Activated CD4-positive, alpha-beta T cell treated with anti-CD3 and anti-CD28 coated beads, Interleukin-2, amount 10 ng/mL, durations not matched to agents 24 days and 14 days (primary cell): ENCODE data around the gene ADGRG2. TPM values are rescaled to one million over a fixed set of nuclear protein-coding genes. Genes with fewer than 3 reads are reported as not detected.
"Not testable (repeated sequence)": the region's sequence is repeated elsewhere in the genome, so short reads cannot be mapped to it uniquely, and the experiment has no call there.

ENCODE experiments used
- DNase-seq: peaks from one replicate; pipeline ENCODE4 v3.0.0; 2022
- H3K27ac Mint-ChIP-seq: one replicate; pipeline ENCODE4 v1.8.0; 2022; ENCODE audit warnings: mild to moderate bottlenecking, mixed read lengths
- H3K27me3 Mint-ChIP-seq: one replicate; pipeline ENCODE4 v1.8.0; 2022; ENCODE audit warnings: mixed read lengths
- H3K36me3 Mint-ChIP-seq: one replicate; pipeline ENCODE4 v1.8.0; 2022; ENCODE audit warnings: low read depth, mild to moderate bottlenecking, mixed read lengths
- H3K4me1 Mint-ChIP-seq: one replicate; pipeline ENCODE4 v1.8.0; 2021; ENCODE audit warnings: mixed read lengths
- H3K4me3 Mint-ChIP-seq: one replicate; pipeline ENCODE4 v1.8.0; 2022; ENCODE audit warnings: mild to moderate bottlenecking, moderate library complexity, mixed read lengths
- H3K9me3 Mint-ChIP-seq: one replicate; pipeline ENCODE4 v1.8.0; 2021; ENCODE audit warnings: mixed read lengths
- intact Hi-C: fragments of 100-400 bp; cut with micrococcal nuclease; formaldehyde crosslinking; loops from one replicate; pipeline ENCODE4 v1.15.1; 2023
- total RNA-seq: library from RNA; stranded (reverse); gene quantifications from 2 replicates; pipeline ENCODE4 v1.2.3, GENCODE V29; 2022

ADGRG2 gene
- total RNA-seq, 1 donor from 2014 or later, result not detected

GRCh38 chrX:19059067-19059466 is 63.2 kb downstream of the ADGRG2 start:
- no peaks in the 10 kb centered on the region for H3K4me1 Mint-ChIP-seq
- no peaks in the 10 kb centered on the region for H3K36me3 Mint-ChIP-seq
- intact Hi-C loops, result no loop called here
- no peak overlapping the region for H3K4me3 Mint-ChIP-seq
- no peaks in the 10 kb centered on the region for H3K9me3 Mint-ChIP-seq
- DNase-seq, result no peak
- no peak overlapping the region for H3K27ac Mint-ChIP-seq
- no peaks in the 10 kb centered on the region for H3K27me3 Mint-ChIP-seq

GRCh38 chrX:19057856-19058255 is 64.4 kb downstream of the ADGRG2 start:
- H3K36me3 Mint-ChIP-seq, result no peaks in the 10 kb centered on the region
- no peaks in the 10 kb centered on the region for H3K9me3 Mint-ChIP-seq
- H3K4me1 Mint-ChIP-seq, result no peaks in the 10 kb centered on the region
- no peak overlapping the region for H3K4me3 Mint-ChIP-seq
- no peaks in the 10 kb centered on the region for H3K27me3 Mint-ChIP-seq
- no peak for DNase-seq
- intact Hi-C loops, result no loop called here
- no peak overlapping the region for H3K27ac Mint-ChIP-seq

GRCh38 chrX:19049110-19049509 is 73.2 kb downstream of the ADGRG2 start:
- Mint-ChIP-seq H3K36me3 (no peaks in the 10 kb centered on the region), H3K4me1 (no peaks in the 10 kb centered on the region), H3K9me3 (no peaks in the 10 kb centered on the region), H3K4me3 (no peak overlapping the region), H3K27me3 (no peaks in the 10 kb centered on the region), H3K27ac (no peak overlapping the region)
- no peak for DNase-seq
- intact Hi-C loops, result no loop called here

GRCh38 chrX:19046343-19047215 is 75.7 kb downstream of the ADGRG2 start:
- Mint-ChIP-seq H3K9me3 (no peaks in the 10 kb centered on the region), H3K36me3 (no peaks in the 10 kb centered on the region), H3K4me3 (no peak overlapping the region), H3K27me3 (no peaks in the 10 kb centered on the region), H3K27ac (no peak overlapping the region), H3K4me1 (no peaks in the 10 kb centered on the region)
- intact Hi-C loops, result no loop called here
- DNase-seq, result no peak

- no peaks in the 10 kb centered on the region for H3K9me3 Mint-ChIP-seq
- H3K4me1 Mint-ChIP-seq, result no peaks in the 10 kb centered on the region
- no peaks in the 10 kb centered on the region for H3K27me3 Mint-ChIP-seq
- H3K36me3 Mint-ChIP-seq, result no peaks in the 10 kb centered on the region
- intact Hi-C loops, result no loop called here
- H3K4me3 Mint-ChIP-seq, result no peak overlapping the region
- no peak for DNase-seq
- H3K27ac Mint-ChIP-seq, result no peak overlapping the region
Measured at GRCh38 chrX:19040373-19040772, 81.9 kb downstream of the ADGRG2 start.

- no peak for DNase-seq
- intact Hi-C loops, result no loop called here
- H3K4me1 Mint-ChIP-seq, result no peaks in the 10 kb centered on the region
- no peak overlapping the region for H3K4me3 Mint-ChIP-seq
- no peaks in the 10 kb centered on the region for H3K9me3 Mint-ChIP-seq
- H3K36me3 Mint-ChIP-seq, result no peaks in the 10 kb centered on the region
- no peak overlapping the region for H3K27ac Mint-ChIP-seq
- H3K27me3 Mint-ChIP-seq, result no peaks in the 10 kb centered on the region
Measured at GRCh38 chrX:19034025-19034424, 88.2 kb downstream of the ADGRG2 start.

GRCh38 chrX:19030805-19031204 is 91.5 kb downstream of the ADGRG2 start:
- no peak for DNase-seq
- intact Hi-C loops, result no loop called here
- Mint-ChIP-seq H3K4me1 (no peaks in the 10 kb centered on the region), H3K36me3 (no peaks in the 10 kb centered on the region), H3K9me3 (no peaks in the 10 kb centered on the region), H3K27ac (no peak overlapping the region), H3K4me3 (no peak overlapping the region), H3K27me3 (no peaks in the 10 kb centered on the region)

GRCh38 chrX:19028560-19028959 is 93.7 kb downstream of the ADGRG2 start:
- Mint-ChIP-seq H3K9me3 (no peaks in the 10 kb centered on the region), H3K4me1 (no peaks in the 10 kb centered on the region), H3K27me3 (no peaks in the 10 kb centered on the region), H3K4me3 (no peak overlapping the region), H3K27ac (no peak overlapping the region), H3K36me3 (no peaks in the 10 kb centered on the region)
- DNase-seq, result no peak
- intact Hi-C loops, result no loop called here

GRCh38 chrX:19024366-19024765 is 97.9 kb downstream of the ADGRG2 start:
- H3K27ac Mint-ChIP-seq, result no peak overlapping the region
- H3K4me3 Mint-ChIP-seq, result no peak overlapping the region
- no peaks in the 10 kb centered on the region for H3K27me3 Mint-ChIP-seq
- no peaks in the 10 kb centered on the region for H3K4me1 Mint-ChIP-seq
- no peaks in the 10 kb centered on the region for H3K36me3 Mint-ChIP-seq
- no peaks in the 10 kb centered on the region for H3K9me3 Mint-ChIP-seq
- intact Hi-C loops, result no loop called here
- no peak for DNase-seq

- Mint-ChIP-seq H3K27me3 (no peaks in the 10 kb centered on the region), H3K4me1 (no peaks in the 10 kb centered on the region), H3K36me3 (no peaks in the 10 kb centered on the region), H3K4me3 (no peak overlapping the region), H3K27ac (no peak overlapping the region), H3K9me3 (no peaks in the 10 kb centered on the region)
- no peak for DNase-seq
- intact Hi-C loops, result no loop called here
Measured at GRCh38 chrX:19019996-19020395, 102.3 kb downstream of the ADGRG2 start.

- H3K27ac Mint-ChIP-seq, result no peak overlapping the region
- H3K4me3 Mint-ChIP-seq, result no peak overlapping the region
- intact Hi-C loops, result no loop called here
- DNase-seq, result no peak
- H3K36me3 Mint-ChIP-seq, result no peaks in the 10 kb centered on the region
- H3K9me3 Mint-ChIP-seq, result no peaks in the 10 kb centered on the region
- no peaks in the 10 kb centered on the region for H3K27me3 Mint-ChIP-seq
- no peaks in the 10 kb centered on the region for H3K4me1 Mint-ChIP-seq
Measured at GRCh38 chrX:19017271-19017670, 105.0 kb downstream of the ADGRG2 start.

GRCh38 chrX:19016614-19017013 is 105.7 kb downstream of the ADGRG2 start:
- DNase-seq, H3K27ac Mint-ChIP-seq, H3K36me3 Mint-ChIP-seq, intact Hi-C loops, H3K9me3 Mint-ChIP-seq, H3K4me3 Mint-ChIP-seq, H3K4me1 Mint-ChIP-seq, H3K27me3 Mint-ChIP-seq: not testable (repeated sequence)

GRCh38 chrX:19007868-19008267 is 114.4 kb downstream of the ADGRG2 start:
- DNase-seq, result no peak
- H3K4me3 Mint-ChIP-seq, result no peak overlapping the region
- no peaks in the 10 kb centered on the region for H3K36me3 Mint-ChIP-seq
- no peak overlapping the region for H3K27ac Mint-ChIP-seq
- no peaks in the 10 kb centered on the region for H3K27me3 Mint-ChIP-seq
- intact Hi-C loops, result no loop called here
- no peaks in the 10 kb centered on the region for H3K9me3 Mint-ChIP-seq
- H3K4me1 Mint-ChIP-seq, result no peaks in the 10 kb centered on the region

- DNase-seq, result no peak
- H3K27ac Mint-ChIP-seq, result no peak overlapping the region
- H3K4me1 Mint-ChIP-seq, result no peaks in the 10 kb centered on the region
- intact Hi-C loops, result no loop called here
- no peaks in the 10 kb centered on the region for H3K9me3 Mint-ChIP-seq
- no peaks in the 10 kb centered on the region for H3K36me3 Mint-ChIP-seq
- H3K27me3 Mint-ChIP-seq, result no peaks in the 10 kb centered on the region
- no peak overlapping the region for H3K4me3 Mint-ChIP-seq
Measured at GRCh38 chrX:19007011-19007410, 115.3 kb downstream of the ADGRG2 start.

- no peaks in the 10 kb centered on the region for H3K36me3 Mint-ChIP-seq
- H3K4me3 Mint-ChIP-seq, result no peak overlapping the region
- H3K4me1 Mint-ChIP-seq, result no peaks in the 10 kb centered on the region
- no peak overlapping the region for H3K27ac Mint-ChIP-seq
- no peak for DNase-seq
- H3K27me3 Mint-ChIP-seq, result no peaks in the 10 kb centered on the region
- intact Hi-C loops, result no loop called here
- H3K9me3 Mint-ChIP-seq, result no peaks in the 10 kb centered on the region
Measured at GRCh38 chrX:19005909-19006308, 116.4 kb downstream of the ADGRG2 start.
